GM18861 (cell line): ENCODE measurements around the gene SP100.
A peak's percentile ranks its signal among the peaks of the same experiment; 100 is the strongest.
"Not testable (repeated sequence)": the region's sequence is repeated elsewhere in the genome, so short reads cannot be mapped to it uniquely, and the experiment has no call there.

ENCODE experiments used
- ATAC-seq: cut with Tn5 transposase; IDR thresholded peaks from one replicate; pipeline ENCODE4 v1.9.1; 2021; ENCODE audit not compliant: unreplicated experiment

Gene SP100

DNA sequence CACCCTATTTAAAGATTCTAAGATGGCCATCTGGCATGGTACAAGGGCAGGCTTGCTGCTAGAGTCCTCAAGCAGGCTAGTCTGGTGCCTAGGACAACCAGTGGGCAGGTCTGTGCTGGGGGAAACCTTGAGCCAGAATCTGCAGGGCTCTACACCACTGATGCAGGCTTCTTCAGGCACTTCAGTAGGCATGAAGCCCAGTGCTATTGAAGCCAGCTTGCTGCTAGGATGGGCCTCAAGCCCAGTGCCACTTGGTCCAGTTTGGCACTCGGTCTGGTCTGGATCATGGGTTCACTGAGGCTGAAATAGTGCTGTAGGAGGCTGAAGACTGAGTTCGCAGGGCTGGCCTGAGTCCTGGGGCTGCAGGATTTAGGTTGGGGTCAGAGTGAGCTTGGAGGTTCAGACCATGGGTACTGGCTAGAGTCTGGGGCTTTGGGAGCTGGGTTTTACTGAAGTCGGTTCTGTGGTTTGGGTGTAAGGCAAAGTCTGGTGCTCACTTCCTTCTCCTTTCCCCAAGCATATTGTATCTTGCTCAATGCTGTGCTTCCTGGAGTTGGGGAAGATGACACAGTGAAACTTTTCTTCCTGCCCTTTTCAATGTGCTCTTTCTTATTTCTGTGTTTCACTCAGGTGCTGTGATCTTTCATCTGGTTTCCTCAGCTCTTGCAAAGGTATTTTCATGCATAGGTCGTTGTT lies 41.2 kb downstream of the SP100 start:
- no peak for ATAC-seq

DNA sequence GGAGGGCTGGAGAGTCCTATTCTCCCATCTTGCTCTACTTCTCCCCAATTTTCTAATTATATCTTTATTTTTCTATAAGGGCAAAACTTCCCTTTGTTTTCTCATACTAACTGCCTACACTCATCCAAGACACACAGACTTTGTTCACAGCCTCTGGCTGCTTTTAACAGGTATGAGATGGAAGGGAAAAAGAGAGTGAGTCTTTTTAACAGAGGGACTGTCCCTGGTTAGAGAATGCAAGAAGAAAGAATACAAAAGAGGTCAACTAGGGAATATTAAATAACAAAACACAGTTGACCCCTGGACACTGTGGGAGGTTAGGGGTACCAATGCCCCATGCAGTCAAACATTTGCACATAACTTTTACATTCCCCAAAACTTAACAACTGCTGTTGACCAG lies 41.8 kb downstream of the SP100 start:
- no peak for ATAC-seq

DNA sequence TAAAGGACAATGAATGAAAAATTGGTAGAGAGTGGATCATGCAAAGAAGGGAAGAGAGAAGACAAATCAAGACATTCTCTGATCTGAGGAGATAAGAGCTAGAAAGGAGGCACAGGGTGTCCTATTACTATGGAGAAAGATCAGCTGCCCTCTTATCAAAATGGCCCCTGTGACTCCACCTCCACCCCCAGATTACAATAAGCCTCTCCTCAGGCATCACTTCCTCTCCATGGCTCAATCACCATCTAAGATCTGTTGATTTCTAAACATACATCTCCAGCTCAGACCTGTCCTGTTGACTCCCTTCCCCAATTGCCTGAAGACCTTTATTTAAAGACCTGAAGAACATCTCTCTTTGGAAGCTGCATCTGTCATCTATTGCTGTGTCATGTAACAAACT lies 43.2 kb downstream of the SP100 start:
- no peak for ATAC-seq

DNA sequence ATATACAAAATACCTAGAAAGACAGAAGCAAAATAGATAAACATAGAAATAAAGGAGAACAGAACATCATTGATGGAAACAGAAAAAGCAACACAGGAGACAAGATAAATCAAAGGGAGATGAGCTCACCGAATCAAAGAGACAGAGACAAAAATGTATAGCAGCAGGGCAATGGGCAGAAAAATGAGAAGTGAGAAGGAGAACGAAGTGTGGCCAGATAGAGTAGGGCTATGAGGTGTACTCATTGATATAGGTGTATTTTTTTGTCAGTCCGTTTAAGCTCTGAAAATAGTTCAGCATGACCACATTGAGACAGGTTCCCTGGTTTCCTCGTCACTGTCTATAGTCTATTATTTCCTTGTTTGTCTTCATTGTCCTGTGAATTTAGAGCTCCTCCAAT lies 55.1 kb downstream of the SP100 start:
- no peak for ATAC-seq

DNA sequence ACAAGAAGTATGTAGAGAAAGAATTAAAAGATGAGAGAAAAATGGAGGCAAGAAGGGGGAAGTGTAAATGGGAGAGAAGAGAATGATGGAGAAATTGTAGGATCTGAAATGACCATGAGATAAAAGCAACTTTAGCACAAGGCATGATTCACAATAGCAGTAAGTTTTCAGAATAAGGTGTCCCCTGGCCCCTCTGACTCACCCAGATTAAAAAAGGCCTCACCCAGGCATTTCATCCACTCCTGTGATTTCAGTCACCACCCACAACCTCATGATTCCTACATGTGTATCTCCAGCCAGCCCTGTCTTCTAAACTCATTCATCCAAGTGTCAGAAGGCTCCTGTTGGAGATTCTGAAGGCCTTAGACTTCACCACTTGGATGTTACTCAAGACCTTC lies 56.6 kb downstream of the SP100 start:
- ATAC-seq: no peak

DNA sequence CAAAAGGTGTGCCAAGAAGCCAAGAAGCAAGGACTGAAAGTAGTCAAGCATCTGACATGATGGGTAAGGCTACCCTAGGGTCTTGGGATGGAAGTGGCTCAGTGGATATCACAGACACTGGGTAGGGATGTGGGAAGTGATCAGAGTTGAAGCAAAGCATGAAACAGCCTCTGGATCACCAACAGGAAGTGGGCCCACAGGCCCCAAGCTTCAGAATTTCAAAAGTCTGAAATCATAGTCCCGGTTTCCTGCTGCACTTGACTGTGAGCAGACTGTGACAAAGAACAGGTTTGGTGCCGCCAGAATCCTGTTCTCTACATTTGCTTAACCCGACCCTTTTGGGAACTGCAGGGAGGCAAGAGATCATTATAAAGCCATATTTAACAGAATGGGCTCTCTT lies 57.4 kb downstream of the SP100 start:
- no peak for ATAC-seq

DNA sequence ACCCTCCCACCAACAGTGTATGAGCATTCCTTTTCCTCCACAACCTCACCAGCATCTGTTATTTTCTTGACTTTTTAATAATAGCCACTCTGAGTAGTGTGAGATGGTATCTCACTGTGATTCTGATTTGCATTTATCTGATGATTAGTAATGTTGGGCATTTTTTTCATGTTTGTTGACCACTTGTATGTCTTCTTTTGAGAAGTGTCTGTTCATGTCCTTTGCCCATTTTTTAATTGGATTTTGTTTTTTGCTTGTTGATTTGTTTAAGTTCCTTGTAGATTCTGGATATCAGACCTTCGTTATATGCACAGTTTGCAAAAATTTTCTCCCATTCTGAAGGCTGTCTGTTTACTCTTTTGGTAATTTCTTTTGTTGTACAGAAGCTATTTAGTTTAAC lies 59.1 kb downstream of the SP100 start:
- ATAC-seq: no peak

DNA sequence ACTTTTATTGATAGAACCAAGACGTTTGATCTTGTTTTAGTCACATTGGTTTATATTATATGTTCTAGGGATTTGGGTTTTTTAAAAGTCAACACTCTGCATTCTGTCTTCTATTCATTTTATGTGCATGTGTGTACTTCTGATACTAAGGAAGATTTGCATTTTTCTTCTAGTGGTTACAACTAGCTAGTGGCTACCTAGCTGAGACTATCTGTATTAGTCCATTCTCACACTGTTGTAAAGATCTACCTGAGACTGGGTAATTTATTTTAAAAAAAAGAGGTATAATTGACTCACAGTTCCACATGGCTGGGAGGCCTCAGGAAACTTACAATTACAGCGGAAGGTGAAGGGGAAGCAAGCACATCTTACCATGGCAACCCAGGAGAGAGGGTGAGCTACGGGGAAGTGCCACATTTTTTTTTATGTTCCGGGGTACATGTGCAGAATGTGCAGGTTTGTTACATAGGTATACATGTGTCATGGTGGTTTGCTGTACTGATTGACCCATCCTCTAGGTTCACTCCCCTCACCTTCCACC lies 69.9 kb downstream of the SP100 start:
- no peak for ATAC-seq

DNA sequence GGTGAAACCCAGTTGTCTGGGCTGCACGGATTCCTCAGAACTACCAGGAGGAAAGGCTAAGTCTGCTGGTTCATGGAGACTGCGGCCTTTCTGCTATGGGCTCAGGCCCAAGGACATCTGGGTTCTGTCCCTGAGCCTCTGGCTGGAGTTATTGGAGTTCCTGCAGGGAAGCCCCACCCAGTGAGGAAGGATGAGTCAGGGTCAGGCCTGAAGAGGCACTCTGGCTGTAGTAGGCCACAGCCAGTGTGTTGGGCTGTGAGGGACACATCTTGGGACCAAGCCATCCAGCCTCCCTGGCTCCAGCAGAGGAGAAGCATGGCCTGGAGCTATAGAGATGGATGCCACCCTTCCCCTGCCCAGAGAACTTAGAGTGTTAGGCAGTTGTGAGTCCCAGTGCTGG lies 75.2 kb downstream of the SP100 start:
- ATAC-seq: not testable (repeated sequence)

DNA sequence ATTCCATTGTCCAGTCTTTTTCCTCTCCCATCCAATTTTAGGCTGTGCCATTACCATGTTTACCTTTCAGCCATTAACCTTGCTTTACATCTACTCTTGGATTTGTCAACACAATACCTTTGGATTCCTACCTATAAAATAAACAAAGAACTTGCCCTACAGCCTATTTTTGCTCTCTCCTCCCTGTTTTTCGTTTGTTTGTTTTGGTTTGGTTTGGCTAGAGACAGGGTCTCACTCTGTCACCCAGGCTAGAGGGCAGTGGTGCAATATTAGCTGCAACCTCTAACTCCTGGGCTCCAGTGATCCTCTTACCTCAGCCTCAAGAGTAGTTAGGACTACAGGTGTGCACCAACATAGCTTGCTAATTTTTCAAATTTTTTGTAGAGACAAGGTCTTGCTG lies 76.1 kb downstream of the SP100 start:
- ATAC-seq: no peak

DNA sequence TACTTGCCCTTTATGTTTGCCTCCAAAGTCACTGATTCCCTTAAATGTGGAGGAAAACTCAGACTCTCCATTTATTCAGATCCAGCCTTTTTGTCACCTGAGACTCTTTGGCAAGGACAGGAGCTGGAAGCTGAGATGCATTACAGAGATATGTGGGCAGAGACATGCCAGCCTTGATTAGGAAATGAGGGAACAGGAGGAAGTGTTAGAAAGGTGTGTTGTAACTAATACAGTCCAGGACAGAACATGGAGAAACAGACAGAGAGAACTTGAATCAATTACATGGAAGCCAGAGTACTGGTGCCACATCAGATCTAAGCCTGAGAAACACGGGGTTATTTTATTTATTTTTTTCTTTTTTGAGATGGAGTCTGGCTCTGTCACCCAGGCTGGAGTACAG lies 79.0 kb downstream of the SP100 start:
- no peak for ATAC-seq

DNA sequence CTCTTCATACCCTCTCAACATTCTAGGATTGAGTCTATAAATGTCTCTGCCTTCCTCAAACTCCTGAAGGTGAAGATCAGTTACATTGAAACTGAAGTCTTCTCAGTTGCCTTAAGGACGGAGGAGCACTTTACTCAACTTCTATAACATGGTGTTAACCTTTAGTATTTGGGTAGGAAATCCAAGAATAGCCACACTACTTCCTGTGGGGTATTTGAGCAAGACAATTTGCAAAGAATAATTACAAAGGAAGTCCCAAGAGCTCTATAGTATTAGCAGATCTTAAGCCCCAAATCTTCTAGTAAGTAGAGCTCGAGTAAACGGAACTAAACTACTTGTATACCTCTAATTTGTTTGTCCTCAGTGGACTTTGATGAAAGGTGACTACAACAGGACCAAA lies 80.9 kb downstream of the SP100 start:
- ATAC-seq: peak; percentile 93

DNA sequence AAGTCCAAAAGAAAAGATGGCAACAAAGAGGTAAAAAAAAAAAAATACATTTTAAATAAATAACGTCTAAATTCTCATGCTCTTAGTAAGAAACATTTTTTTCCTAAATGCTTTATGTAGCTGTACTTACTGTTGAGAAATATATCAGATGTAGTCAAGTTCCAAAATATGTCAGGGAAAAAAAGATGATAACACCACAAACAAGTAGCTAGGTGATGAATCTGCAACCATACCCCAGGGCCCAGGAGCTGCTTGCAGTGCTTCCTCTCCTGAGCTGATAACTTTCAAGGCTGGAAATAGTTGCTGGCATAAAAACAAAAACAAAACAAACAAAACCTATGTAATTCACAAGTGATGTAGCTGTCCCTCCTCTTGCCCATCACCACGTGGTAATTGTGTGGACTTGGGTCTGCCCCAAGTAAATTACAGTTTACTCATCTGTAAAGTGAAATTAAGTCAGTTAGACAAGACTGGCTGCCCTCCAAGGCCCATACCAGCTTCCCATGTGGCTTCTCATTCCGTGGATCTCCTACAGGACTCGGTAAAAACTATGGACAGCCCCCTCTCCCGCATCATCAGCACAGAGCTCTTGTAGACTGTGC lies 82.6 kb downstream of the SP100 start:
- ATAC-seq: no peak

DNA sequence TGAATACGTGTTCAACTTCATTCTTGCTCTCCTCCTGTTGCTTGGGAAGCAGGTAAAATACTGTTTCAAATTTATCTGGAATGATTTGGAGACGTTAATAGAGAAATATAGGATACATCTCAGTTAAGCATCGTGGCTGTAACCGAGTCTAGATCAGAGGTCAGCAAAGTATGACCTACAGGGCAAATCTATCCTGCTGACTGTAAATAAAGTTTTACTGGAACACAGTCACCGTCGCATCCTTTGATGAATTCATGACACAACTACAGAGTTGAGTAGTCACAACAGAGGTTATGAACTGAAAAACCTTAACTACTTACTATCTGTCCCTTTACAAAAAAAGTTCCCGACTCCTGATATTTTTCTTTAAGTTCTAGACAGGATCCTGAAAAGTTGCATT lies 86.6 kb downstream of the SP100 start:
- no peak for ATAC-seq

DNA sequence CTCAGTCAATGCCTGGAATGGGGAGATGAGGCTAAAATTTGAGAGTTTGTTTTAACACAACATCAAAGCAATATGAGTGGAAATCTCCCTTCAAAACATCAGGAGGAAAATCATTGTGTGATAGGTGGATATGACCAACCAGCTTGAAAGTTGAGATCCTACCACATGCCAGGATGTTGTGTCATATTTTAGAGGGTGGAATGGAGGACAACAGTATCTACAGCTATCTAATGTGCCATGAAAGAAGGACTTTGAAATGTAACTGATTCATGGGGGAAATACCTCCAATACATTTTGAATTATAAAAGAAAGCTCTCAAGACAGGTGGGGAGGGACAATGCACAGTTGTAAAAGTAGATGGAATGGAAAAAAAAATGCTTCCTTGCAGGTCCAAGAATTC lies 87.8 kb downstream of the SP100 start:
- ATAC-seq: no peak

DNA sequence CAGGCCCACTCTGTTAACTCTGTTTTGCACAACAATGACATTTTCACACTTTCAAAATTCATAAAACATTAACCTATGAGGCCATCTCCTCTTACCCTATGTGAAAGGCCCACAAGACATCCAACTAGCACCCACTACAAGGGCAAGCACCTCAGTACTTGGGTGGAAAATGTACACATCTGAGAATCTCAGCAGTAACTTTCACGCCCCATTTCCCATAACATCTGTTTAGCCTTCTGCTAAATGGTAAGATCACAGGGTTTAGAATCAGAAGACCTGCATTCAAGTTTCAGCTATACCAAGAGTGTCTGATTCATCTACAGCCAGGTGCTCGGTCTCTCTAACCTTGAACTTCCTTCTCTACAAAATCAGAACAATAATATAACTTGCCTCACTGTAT lies 89.2 kb downstream of the SP100 start:
- ATAC-seq: peak; percentile 88

DNA sequence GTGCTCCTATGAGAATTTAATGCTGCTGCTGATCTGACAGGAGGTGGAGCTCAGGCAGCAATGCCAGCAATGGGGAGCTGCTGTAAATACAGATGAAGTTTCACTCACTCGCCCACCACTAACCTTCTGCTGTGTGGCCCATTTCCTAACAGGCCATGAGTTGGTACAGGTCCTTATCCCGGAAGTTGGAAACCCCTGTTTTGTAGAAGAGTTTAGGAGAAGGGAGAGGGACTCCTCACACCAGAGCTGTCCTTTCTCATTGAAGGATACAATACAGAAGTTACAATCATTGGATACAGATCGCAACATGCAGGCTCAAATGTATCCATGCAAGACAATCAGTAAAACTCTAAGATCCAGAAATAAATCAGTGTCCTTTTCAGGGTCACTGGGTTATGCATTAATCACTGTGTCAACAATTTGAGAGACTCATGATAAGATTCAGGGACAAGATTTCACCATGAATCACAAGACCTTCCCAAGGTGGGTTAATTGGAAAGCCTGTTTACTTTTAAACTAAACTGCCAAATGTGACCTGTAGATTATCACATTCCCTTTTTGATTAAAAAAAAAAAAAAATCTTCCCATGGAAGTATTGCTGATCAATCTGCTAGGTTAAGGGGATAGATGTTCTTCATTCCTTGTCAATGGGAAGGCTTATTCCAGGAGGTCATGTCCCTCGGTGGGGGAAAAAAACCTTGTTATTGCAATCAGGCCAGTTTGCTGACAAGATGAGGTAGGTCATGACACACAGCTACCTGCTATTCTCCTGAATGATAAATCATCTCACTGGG lies 97.2 kb downstream of the SP100 start:
- ATAC-seq: no peak

DNA sequence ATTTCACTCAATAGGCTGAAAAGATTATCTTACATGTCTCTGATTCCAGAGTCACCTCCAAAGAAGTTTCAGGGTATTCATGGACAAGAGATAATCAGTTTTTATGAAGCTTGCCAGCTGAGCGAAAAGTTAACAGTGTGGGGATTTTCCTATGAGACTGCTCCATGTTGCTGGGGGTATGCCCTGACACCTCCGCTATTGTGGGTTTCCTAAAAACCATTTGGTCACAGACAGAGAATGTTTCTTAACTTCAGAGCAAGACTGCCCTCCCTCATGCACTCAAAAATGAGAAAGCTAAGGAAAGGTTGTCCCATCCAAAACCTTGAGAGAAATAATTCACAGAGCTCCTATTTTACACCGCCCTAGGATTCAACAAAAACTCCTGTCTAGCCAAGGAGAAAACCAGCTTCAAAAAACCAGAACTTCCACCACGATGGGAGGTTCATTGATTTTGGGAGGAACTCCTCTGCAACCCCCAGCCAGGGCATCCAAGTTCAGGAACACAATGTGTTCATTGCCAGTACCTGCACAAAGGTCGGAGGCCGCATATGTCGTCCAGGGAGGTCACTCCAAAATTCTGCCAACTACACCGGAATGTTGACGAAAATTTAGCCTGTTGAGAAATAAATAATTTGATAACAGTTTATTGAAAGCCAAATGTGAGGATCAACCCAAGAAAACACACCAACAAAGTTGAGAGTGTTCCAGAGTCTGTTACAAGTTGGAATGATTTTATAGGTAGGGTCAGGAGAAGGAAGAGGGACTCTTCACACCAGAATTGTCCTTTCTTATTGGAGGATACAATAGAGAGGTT lies 104.3 kb downstream of the SP100 start:
- ATAC-seq: no peak

DNA sequence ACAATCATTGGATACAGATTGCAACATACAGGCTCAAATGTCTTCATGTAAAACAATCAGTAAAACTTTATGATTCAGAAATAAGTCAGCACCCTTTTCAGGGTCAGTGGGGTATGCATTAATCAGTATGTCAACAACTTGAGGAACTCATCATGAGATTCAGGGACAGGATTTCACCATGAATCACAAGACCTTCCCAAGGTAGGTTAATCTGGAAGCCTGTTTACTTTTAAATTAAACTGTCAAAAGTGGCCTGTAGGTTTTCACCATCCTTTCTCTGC lies 104.8 kb downstream of the SP100 start:
- ATAC-seq: no peak

DNA sequence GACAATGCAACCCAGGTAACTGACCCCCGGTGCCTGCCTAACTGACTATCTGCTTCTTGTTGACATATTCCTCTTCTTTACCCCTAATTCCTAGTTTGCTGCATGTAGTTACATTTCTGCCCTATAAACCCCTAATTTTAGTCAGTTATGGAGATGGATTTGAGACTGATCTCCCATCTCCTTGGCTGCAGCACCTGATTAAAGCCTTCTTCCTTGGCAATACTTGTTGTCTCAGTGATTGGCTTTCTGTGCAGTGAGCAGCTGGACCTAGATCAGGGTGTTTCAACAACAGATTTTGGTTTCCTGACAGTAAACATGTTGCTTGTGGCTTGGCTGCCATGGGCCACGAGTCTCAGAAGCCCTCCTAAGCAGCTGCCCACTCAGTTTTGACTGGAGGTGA lies 105.4 kb downstream of the SP100 start:
- ATAC-seq: no peak

DNA sequence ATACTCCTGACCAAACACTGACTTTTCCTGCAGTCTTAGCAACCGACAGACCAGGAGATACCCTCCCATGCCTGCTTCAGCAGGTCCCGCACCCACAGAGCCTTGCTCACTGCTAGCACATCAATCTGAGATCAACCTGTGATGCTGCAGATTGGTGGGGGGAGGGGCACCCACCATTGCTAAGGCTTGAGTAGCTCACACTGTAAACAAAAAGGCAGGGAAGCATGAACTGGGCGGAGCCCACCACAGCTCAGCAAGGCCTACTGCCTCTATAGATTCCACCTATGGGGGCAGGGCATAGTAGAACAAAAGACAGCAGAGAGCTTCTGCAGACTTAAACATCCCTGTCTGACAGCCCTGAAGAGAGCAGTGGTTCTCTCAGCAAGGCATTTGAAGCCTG lies 109.7 kb downstream of the SP100 start:
- no peak for ATAC-seq
